GM19023 (cell line): ENCODE data around the gene PDE7B.
A peak's percentile ranks its signal among the peaks of the same experiment; 100 is the strongest.

Experiments
- ATAC-seq: cut with Tn5 transposase; IDR thresholded peaks from one replicate; pipeline ENCODE4 v1.9.1; 2021; ENCODE audit warnings: mild to moderate bottlenecking, moderate library complexity; ENCODE audit not compliant: unreplicated experiment

PDE7B gene

GRCh38 chr6:136020691-136021090 lies 169.2 kb downstream of the PDE7B start:
- ATAC-seq: no peak

GRCh38 chr6:136022224-136022874 lies 170.8 kb downstream of the PDE7B start:
- no peak for ATAC-seq

- no peak for ATAC-seq
Observed at GRCh38 chr6:136024711-136025110, 173.2 kb downstream of the PDE7B start.

- ATAC-seq: no peak
Observed at GRCh38 chr6:136025736-136026135, 174.2 kb downstream of the PDE7B start.

- no peak for ATAC-seq
Observed at GRCh38 chr6:136030131-136030530, 178.6 kb downstream of the PDE7B start.

GRCh38 chr6:136031982-136032381 lies 180.5 kb downstream of the PDE7B start:
- ATAC-seq: no peak

- no peak for ATAC-seq
Observed at GRCh38 chr6:136033416-136033815, 181.9 kb downstream of the PDE7B start.

GRCh38 chr6:136034422-136034821 lies 182.9 kb downstream of the PDE7B start:
- ATAC-seq: no peak

GRCh38 chr6:136035378-136036070 lies 184.0 kb downstream of the PDE7B start:
- no peak for ATAC-seq

GRCh38 chr6:136036071-136036380 lies 184.5 kb downstream of the PDE7B start:
- no peak for ATAC-seq

- ATAC-seq: no peak
Observed at GRCh38 chr6:136036601-136037000, 185.1 kb downstream of the PDE7B start.

GRCh38 chr6:136037242-136037875 lies 185.9 kb downstream of the PDE7B start:
- ATAC-seq: peak; percentile 70

- ATAC-seq: no peak
Observed at GRCh38 chr6:136037876-136038460, 186.5 kb downstream of the PDE7B start.

GRCh38 chr6:136038531-136038930 lies 187.0 kb downstream of the PDE7B start:
- ATAC-seq: no peak

- ATAC-seq: no peak
Observed at GRCh38 chr6:136039185-136039584, 187.7 kb downstream of the PDE7B start.

- ATAC-seq: no peak
Observed at GRCh38 chr6:136050475-136050874, 199.0 kb downstream of the PDE7B start.

- no peak for ATAC-seq
Observed at GRCh38 chr6:136051140-136051775, 199.8 kb downstream of the PDE7B start.

GRCh38 chr6:136052031-136052430 lies 200.5 kb downstream of the PDE7B start:
- no peak for ATAC-seq

GRCh38 chr6:136058852-136059251 lies 207.4 kb downstream of the PDE7B start:
- no peak for ATAC-seq

GRCh38 chr6:136059308-136059707 lies 207.8 kb downstream of the PDE7B start:
- ATAC-seq: no peak

- ATAC-seq: no peak
Observed at GRCh38 chr6:136060052-136060451, 208.6 kb downstream of the PDE7B start.
